H54 (cell line): ENCODE results near the gene SHB.

Experiments
- DNase-seq: peaks from one replicate; pipeline ENCODE4 v3.0.0; 2011; ENCODE audit warnings: low spot score, mixed read lengths; ENCODE audit not compliant: insufficient read length
- FAIRE-seq: peaks from 3 replicates; lab custom pipeline; 2011; peaks lifted over from hg19 to GRCh38; lab: Jason Lieb, UNC
- POLR2A ChIP-seq: IDR thresholded peaks from 2 replicates; pipeline ENCODE4 v1.6.1; 2011; ENCODE audit warnings: low read depth, mild to moderate bottlenecking, low read length

The SHB gene

DNA sequence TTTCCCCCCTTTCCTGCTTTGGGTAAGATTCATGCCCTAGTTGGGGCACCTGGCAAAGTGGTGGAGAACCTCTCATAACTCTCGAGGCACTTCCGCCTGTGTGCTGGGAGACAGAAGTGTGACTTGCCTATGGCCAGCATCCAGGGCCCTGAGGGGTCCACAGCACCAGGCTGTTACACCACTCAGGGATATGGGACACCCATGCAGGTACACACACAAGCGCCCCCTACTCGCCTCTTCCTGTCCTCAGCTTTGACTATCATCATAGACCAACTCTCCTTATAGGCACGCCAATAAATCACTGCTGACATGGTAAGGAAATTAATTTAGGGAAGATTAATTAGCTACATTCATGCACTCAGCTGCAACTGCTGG is 45.4 kb downstream of the SHB start:
- TF ChIP-seq POLR2A, result no peak
- DNase-seq (no peak), FAIRE-seq (no peak)

DNA sequence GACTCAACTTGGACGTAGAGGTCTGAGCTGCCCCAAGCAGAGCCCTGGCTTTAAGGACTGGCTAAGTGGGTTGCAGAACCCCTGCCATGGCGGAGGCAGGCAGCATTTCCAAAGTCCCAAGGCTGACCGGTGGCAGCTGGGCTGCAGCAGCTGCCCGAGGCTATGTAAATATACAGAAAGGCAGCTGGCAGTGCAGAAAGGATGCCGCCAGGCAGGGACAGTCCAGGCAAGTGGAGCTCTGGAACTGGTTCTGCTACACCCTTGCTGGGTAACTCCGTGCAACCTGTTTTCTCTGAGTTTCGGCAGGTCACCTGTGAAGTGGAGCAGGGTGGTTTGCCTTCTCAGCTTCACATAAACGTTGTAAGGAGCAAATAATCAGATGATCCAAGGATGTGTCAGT is 46.0 kb downstream of the SHB start:
- TF ChIP-seq POLR2A, result no peak
- DNase-seq (no peak), FAIRE-seq (no peak)

- DNase-seq (no peak), FAIRE-seq (no peak)
- TF ChIP-seq POLR2A, result no peak
Observed at GRCh38 chr9:38022203-38022895, 46.7 kb downstream of the SHB start.

DNA sequence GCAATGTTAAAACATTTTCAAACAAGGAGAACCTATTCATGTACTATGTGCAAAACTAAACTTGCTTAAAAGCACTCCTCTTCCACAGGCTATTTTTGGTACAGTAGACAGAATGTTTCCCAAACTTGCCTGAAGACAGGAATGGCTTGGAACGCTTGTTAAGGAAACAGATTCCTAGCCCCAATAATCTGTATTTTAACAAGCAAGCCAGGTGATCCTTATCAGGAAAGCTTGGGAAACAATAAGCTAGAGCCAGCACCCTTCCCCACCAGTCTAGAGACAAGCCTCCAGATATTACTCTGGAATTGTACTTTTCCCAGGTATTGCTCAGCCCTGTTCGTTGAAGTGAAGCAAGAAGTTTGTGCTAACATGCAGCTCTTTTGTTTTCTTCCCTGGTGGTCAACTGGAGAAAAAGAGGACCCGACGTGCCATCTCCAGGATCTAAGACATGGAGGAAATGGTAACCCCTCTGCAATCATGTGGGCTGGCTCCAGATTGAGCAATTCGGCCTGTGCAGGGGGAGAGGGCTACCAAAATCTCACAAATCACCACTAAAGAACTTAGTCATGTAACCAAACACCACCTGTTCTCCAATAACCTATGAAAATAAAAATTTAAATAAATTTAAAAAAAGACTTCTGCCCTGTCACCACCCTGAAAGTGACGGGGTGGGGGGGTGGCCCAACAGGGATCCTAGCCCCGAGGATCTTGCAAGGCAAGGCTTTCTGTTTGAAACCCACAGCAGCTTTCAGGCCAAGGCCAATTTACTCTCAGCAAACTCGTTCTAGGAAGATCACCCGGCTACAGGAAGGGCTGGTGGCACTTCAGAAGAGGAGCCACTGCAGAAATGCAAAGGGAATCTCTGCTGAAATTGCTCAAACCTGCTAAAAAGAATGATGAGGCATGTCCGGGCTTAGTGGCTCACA is 48.6 kb downstream of the SHB start:
- DNase-seq (no peak), FAIRE-seq (no peak)
- TF ChIP-seq POLR2A, result no peak

- FAIRE-seq (no peak), DNase-seq (no peak)
- TF ChIP-seq POLR2A, result no peak
Observed at GRCh38 chr9:38019731-38020130, 49.3 kb downstream of the SHB start.

GRCh38 chr9:38018958-38019602 is 49.9 kb downstream of the SHB start:
- FAIRE-seq, result no peak
- no peak for DNase-seq

GRCh38 chr9:38018241-38018957 is 50.6 kb downstream of the SHB start:
- no peak for FAIRE-seq
- no peak for TF ChIP-seq POLR2A
- no peak for DNase-seq

More at GRCh38 chr9:38018958-38019602, 49.9 kb downstream of the SHB start:
- TF ChIP-seq POLR2A, result no peak

DNA sequence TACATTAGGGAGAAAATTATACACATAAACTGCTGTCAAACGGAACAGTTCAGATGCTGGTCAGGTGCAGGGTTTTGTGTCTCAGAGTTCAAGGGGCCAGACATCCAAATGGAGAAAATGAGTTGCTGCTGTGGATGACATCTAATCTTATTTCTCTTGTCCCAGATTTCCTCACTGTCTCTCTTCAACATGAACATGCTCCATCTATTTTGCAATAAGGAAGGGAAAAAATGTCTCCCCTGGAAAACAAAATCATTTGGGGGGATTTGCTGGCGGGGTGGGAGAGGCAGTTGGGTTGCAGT is 51.2 kb downstream of the SHB start:
- FAIRE-seq (no peak), DNase-seq (no peak)
- TF ChIP-seq POLR2A, result no peak

DNA sequence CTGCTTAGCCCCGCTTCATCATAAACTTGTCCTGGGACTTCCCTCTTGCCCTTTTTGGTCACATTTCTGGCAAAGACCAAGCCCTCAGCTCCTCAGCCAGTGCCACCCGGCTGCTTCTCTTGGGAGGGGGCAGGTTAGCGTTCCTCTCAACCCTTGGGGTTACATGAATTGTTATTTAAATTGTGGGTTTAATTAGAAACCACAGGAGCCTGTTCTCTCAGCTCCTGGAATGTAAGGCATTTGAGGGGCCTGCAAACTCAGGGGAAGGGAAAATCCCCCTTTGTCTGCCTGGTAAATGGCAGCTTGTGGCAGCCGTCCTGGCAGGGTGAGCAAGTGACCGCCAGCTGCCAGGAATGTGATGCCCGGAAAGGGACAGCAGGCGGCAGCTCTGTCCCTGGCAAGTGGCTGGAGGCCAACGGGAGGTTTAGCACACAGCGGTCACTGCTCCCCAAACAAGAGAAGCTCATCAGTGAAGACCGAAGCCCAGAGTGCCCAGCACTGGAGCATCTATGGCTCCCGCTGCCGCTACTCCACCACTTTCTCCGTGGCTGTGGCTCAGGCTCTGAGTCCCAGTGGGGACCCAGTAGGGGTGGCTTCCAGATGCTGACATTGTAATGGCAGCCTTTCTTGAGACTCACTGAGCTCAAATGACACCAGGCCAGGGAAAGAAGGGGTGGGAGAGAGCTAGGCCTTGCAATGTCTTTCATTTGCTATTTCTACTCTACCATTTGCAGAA is 51.7 kb downstream of the SHB start:
- DNase-seq, result peak; percentile 22
- FAIRE-seq, result no peak
- TF ChIP-seq POLR2A, result no peak

- no peak for DNase-seq
- no peak for FAIRE-seq
- TF ChIP-seq POLR2A, result no peak
Observed at GRCh38 chr9:38016375-38017135, 52.5 kb downstream of the SHB start.

DNA sequence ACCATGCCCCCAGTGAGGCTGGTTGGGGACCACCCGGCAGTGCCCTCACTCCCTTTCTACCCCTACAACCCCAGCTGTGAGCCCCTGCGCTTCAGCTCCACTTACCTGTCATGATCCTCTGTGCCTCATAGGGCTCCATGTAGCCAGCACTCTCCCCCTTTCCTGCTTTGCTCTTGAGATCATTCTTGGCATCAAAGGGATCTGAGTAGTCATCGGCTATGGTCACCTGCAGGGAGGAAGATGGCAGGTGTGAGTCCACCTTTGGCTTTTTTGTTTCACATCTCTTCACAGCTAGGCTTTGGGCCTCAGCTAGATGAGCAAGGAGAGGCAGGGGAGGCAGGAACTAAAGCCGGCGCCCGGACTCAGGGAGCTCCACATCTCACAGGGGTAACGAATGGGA is 53.1 kb downstream of the SHB start:
- no peak for TF ChIP-seq POLR2A
- DNase-seq (no peak), FAIRE-seq (no peak)

- FAIRE-seq, result no peak
- no peak for DNase-seq
- TF ChIP-seq POLR2A, result no peak
Observed at GRCh38 chr9:38015266-38015665, 53.8 kb downstream of the SHB start.
